Lung (tissue), 12 donors: Measurements from ENCODE around the gene NPEPL1. TPM values are rescaled to one million over a fixed set of nuclear protein-coding genes. Genes with fewer than 3 reads are reported as not detected.

Source experiments
- ATAC-seq: fragments of 200-7000 bp; cut with Tn5 transposase; one replicate; pipeline ENCODE4 v1.9.1; 2020; ENCODE audit warnings: moderate number of reproducible peaks; ENCODE audit not compliant: insufficient read depth, low FRiP score
- DNase-seq, 3 donors: peaks; one replicate each; pipeline ENCODE4 v3.0.0-alpha.2; 2013 to 2017
- H3K27ac ChIP-seq, 2 donors: one replicate each; pipeline ENCODE4 v1.5.1; 2013; ENCODE audit warnings: mild to moderate bottlenecking in 2 of 2, moderate library complexity in 2 of 2, control low read depth in 1 of 2, inconsistent platforms in 1 of 2, low read depth in 1 of 2, low read length in 1 of 2
- H3K27me3 ChIP-seq, 3 donors: one replicate each; pipeline ENCODE4 v1.5.1; 2013; ENCODE audit warnings: low read length in 2 of 3; ENCODE audit not compliant: control insufficient read depth in 3 of 3, insufficient read depth in 3 of 3
- H3K36me3 ChIP-seq, 4 donors: one replicate each; pipeline ENCODE4 v1.5.1; 2013; ENCODE audit warnings: low read length in 4 of 4, mild to moderate bottlenecking in 1 of 4, moderate library complexity in 1 of 4; ENCODE audit not compliant: control insufficient read depth in 4 of 4, insufficient read depth in 4 of 4
- H3K4me1 ChIP-seq, 5 donors: one replicate each; pipeline ENCODE4 v1.5.1; 2013; ENCODE audit warnings: low read length in 5 of 5, mild to moderate bottlenecking in 2 of 5, moderate library complexity in 1 of 5; ENCODE audit not compliant: control insufficient read depth in 5 of 5, insufficient read depth in 5 of 5
- H3K4me3 ChIP-seq: one replicate; pipeline ENCODE4 v1.5.1; 2013; ENCODE audit warnings: mild to moderate bottlenecking, control low read depth, moderate library complexity
- H3K9ac ChIP-seq, 2 donors: one replicate each; pipeline ENCODE4 v1.5.1; 2013; ENCODE audit warnings: low read length in 2 of 2, control low read depth in 1 of 2; ENCODE audit not compliant: insufficient read depth in 1 of 2
- H3K9me3 ChIP-seq, 4 donors: one replicate each; pipeline ENCODE4 v1.5.1; 2013; ENCODE audit warnings: low read length in 3 of 4, mild to moderate bottlenecking in 1 of 4, moderate library complexity in 1 of 4; ENCODE audit not compliant: control insufficient read depth in 4 of 4, insufficient read depth in 3 of 4
- CTCF ChIP-seq: IDR thresholded peaks from 2 replicates; pipeline ENCODE4 v1.5.1; 2012; ENCODE audit warnings: mild to moderate bottlenecking; ENCODE audit errors: control extremely low read depth, extremely low read depth
- WGBS, 2 donors: extraction: QIAGEN DNeasy Blood & Tissue Kit; methylation state at CpG; one replicate each; pipeline ENCODE4 v1.1.7; 2013; 5-methylcytosine and 5-hydroxymethylcytosine counted together
- polyA plus RNA-seq, 2 donors: library from polyadenylated mRNA; stranded (reverse); fragments of 200-250 nt; gene quantifications; one replicate each; pipeline ENCODE4 v1.2.1, GENCODE V29; 2013
- total RNA-seq, 2 donors: library from RNA; depleted of rRNA in 1 of 2; stranded (reverse); fragments of >200 nt in 1 of 2; gene quantifications; one replicate each; pipeline ENCODE4 v1.2.1, GENCODE V29; 2014 to 2021
- donor health status: control.
- donor health status: control.
- donor health status: Bipolar disorder and iron deficiency.
- donor health status: healthy.
- donor health status: DM: yes; HTN: yes; CAD: no.

The NPEPL1 gene
- total and polyA plus RNA-seq, 4 donors, result 24.3 to 46.2 (median 41.2) TPM

- 81 to 85% methylated on average over 4 of the region's 4 CpGs for WGBS, 2 donors
- TF ChIP-seq CTCF, result no peak
- DNase-seq (no peak), ATAC-seq (no peak)
- Histone ChIP-seq H3K9me3 (no peaks in the 10 kb centered on the region), H3K27ac (no peak overlapping the region), H3K4me1 (peaks cover 5 to 42% (median 20%) of the 10 kb centered on the region in 5 donors), H3K9ac (no peak overlapping the region), H3K36me3 (peaks cover 0 to 11% (median 4%) of the 10 kb centered on the region in 4 donors), H3K27me3 (no peaks in the 10 kb centered on the region), H3K4me3 (no peak overlapping the region)
Observed at GRCh38 chr20:58658760-58659159, 33.8 kb upstream of the NPEPL1 start.

- Histone ChIP-seq H3K27ac (no peak overlapping the region), H3K9me3 (no peaks in the 10 kb centered on the region), H3K4me1 (peaks cover 5 to 31% (median 15%) of the 10 kb centered on the region in 5 donors), H3K4me3 (no peak overlapping the region), H3K27me3 (no peaks in the 10 kb centered on the region), H3K36me3 (peaks cover 0 to 11% (median 4%) of the 10 kb centered on the region in 4 donors), H3K9ac (no peak overlapping the region)
- DNase-seq (no peak), ATAC-seq (no peak)
- 28 to 41% methylated on average over 3 of the region's 3 CpGs for WGBS, 2 donors
- no peak for TF ChIP-seq CTCF
Observed at GRCh38 chr20:58659841-58660240, 32.8 kb upstream of the NPEPL1 start.

- DNase-seq (no peak), ATAC-seq (no peak)
- no peak for TF ChIP-seq CTCF
- Histone ChIP-seq H3K36me3 (peaks cover 3 to 13% (median 5%) of the 10 kb centered on the region in 4 donors), H3K9ac (no peak overlapping the region), H3K27ac (no peak overlapping the region), H3K9me3 (no peaks in the 10 kb centered on the region), H3K27me3 (no peaks in the 10 kb centered on the region), H3K4me3 (no peak overlapping the region), H3K4me1 (peaks cover 6 to 22% (median 6%) of the 10 kb centered on the region in 5 donors)
- WGBS, 2 donors, result 48 to 60% methylated on average over 14 of the region's 14 CpGs
Observed at GRCh38 chr20:58660855-58661597, 31.6 kb upstream of the NPEPL1 start.
